ENCODE measurements around the gene BAIAP2. TPM values are rescaled to one million over a fixed set of nuclear protein-coding genes. Genes with fewer than 3 reads are reported as not detected.

Gene BAIAP2
- polyA plus RNA-seq, 3 donors, result 8.6 to 17.0 (median 11.2) TPM

GRCh38 chr17:81148986-81149533 is 114.1 kb downstream of the BAIAP2 start:
- Histone ChIP-seq H2AFZ (ENCODE audit: insufficient read depth, low read depth, low read length, poor library complexity, severe bottlenecking) (no peak overlapping the region), H3K79me2 (ENCODE audit: insufficient read depth, low read length) (peaks cover 36% of the 10 kb centered on the region), H3K36me3 (replicated peaks in 1 of 2; ENCODE audit: control insufficient read depth in 1 of 2, insufficient read depth in 2 of 2, low read length in 2 of 2) (no peaks in the 10 kb centered on the region), H3K9ac (ENCODE audit: insufficient read depth, low read length, poor library complexity, severe bottlenecking) (peak overlapping the region; percentile 92), H3K9me3 (replicated peaks in 1 of 2; ENCODE audit: control insufficient read depth in 1 of 2, insufficient read depth in 1 of 2, low read length in 2 of 2) (no peaks in the 10 kb centered on the region), H3K4me1 (ENCODE audit: control insufficient read depth in 1 of 2, insufficient read depth in 2 of 2, low read length in 2 of 2) (peaks cover 52 to 68% of the 10 kb centered on the region in 2 donors), H3K4me3 (replicated peaks in 1 of 3; ENCODE audit: low read depth in 2 of 3, low read length in 3 of 3) (peak overlapping the region in 1 of 3 experiments; percentile 55), H4K20me1 (ENCODE audit: insufficient read depth, low read length) (no peaks in the 10 kb centered on the region), H3K27ac (ENCODE audit: low read depth in 1 of 2, low read length in 2 of 2) (peak overlapping the region; percentile 97 to 100), H3K4me2 (replicated peaks; ENCODE audit: extremely low read depth, low read length, poor library complexity, severe bottlenecking) (peak overlapping the region; percentile 55), H3K27me3 (ENCODE audit: control insufficient read depth in 2 of 2, insufficient read depth in 2 of 2, low read length in 2 of 2) (no peaks in the 10 kb centered on the region)
- TF ChIP-seq, protein P1, sequence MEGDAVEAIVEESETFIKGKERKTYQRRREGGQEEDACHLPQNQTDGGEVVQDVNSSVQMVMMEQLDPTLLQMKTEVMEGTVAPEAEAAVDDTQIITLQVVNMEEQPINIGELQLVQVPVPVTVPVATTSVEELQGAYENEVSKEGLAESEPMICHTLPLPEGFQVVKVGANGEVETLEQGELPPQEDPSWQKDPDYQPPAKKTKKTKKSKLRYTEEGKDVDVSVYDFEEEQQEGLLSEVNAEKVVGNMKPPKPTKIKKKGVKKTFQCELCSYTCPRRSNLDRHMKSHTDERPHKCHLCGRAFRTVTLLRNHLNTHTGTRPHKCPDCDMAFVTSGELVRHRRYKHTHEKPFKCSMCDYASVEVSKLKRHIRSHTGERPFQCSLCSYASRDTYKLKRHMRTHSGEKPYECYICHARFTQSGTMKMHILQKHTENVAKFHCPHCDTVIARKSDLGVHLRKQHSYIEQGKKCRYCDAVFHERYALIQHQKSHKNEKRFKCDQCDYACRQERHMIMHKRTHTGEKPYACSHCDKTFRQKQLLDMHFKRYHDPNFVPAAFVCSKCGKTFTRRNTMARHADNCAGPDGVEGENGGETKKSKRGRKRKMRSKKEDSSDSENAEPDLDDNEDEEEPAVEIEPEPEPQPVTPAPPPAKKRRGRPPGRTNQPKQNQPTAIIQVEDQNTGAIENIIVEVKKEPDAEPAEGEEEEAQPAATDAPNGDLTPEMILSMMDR (IDR thresholded peaks at IDR 0.05), result no peak
- Mint-ChIP-seq H3K36me3 (peaks cover 16 to 32% of the 10 kb centered on the region in 2 donors), H3K27me3 (ENCODE audit: low read depth in 3 of 3) (peaks cover 1 to 2% (median 2%) of the 10 kb centered on the region in 3 donors), H3K4me3 (peak overlapping the region; percentile 55 to 60), H3K4me1 (peaks cover 66% of the 10 kb centered on the region), H3K27ac (peak overlapping the region; percentile 91 to 100 (median 98)), H3K9me3 (peaks cover 0 to 4% (median 0%) of the 10 kb centered on the region in 7 donors)
- intact Hi-C loops (cut with micrococcal nuclease), result no loop called here
- WGBS (ENCODE audit: insufficient coverage), result 60% methylated on average over 11 of the region's 14 CpGs
- peak; percentile 89 to 92 (median 91) for DNase-seq

- Histone ChIP-seq H3K9me3 (replicated peaks in 1 of 2; ENCODE audit: control insufficient read depth in 1 of 2, insufficient read depth in 1 of 2, low read length in 2 of 2) (peaks cover 0 to 8% of the 10 kb centered on the region in 2 donors), H3K4me2 (replicated peaks; ENCODE audit: extremely low read depth, low read length, poor library complexity, severe bottlenecking) (peak overlapping the region; percentile 55), H3K27ac (ENCODE audit: low read depth in 1 of 2, low read length in 2 of 2) (peak overlapping the region; percentile 97 to 100), H3K36me3 (replicated peaks in 1 of 2; ENCODE audit: control insufficient read depth in 1 of 2, insufficient read depth in 2 of 2, low read length in 2 of 2) (no peaks in the 10 kb centered on the region), H3K4me1 (ENCODE audit: control insufficient read depth in 1 of 2, insufficient read depth in 2 of 2, low read length in 2 of 2) (peaks cover 54 to 68% of the 10 kb centered on the region in 2 donors), H3K79me2 (ENCODE audit: insufficient read depth, low read length) (peaks cover 36% of the 10 kb centered on the region), H3K27me3 (ENCODE audit: control insufficient read depth in 2 of 2, insufficient read depth in 2 of 2, low read length in 2 of 2) (no peaks in the 10 kb centered on the region), H3K4me3 (replicated peaks in 1 of 3; ENCODE audit: low read depth in 2 of 3, low read length in 3 of 3) (peak overlapping the region in 2 of 3 experiments; percentile 17 to 55), H4K20me1 (ENCODE audit: insufficient read depth, low read length) (no peaks in the 10 kb centered on the region), H3K9ac (ENCODE audit: insufficient read depth, low read length, poor library complexity, severe bottlenecking) (peak overlapping the region; percentile 92), H2AFZ (ENCODE audit: insufficient read depth, low read depth, low read length, poor library complexity, severe bottlenecking) (no peak overlapping the region)
- Mint-ChIP-seq H3K9me3 (peaks cover 3 to 14% (median 9%) of the 10 kb centered on the region in 7 donors), H3K27me3 (ENCODE audit: low read depth in 3 of 3) (peaks cover under 1 to 2% (median 1%) of the 10 kb centered on the region in 3 donors), H3K4me3 (peak overlapping the region; percentile 77 to 83), H3K4me1 (peaks cover 70% of the 10 kb centered on the region), H3K36me3 (peaks cover 19 to 31% of the 10 kb centered on the region in 2 donors), H3K27ac (peak overlapping the region; percentile 97 to 100 (median 98))
- intact Hi-C loops (cut with micrococcal nuclease), result no loop called here
- peak; percentile 95 to 96 (median 95) for DNase-seq
- TF ChIP-seq, protein P1 (IDR thresholded peaks at IDR 0.05), result no peak
- 12% methylated on average over 9 of the region's 14 CpGs for WGBS (ENCODE audit: insufficient coverage)
These were observed 115.6 kb downstream of the BAIAP2 start for GRCh38 chr17:81150377-81151077.
